Loucy (cell line): ENCODE data around the gene MAP3K5.

Source experiments
- CTCF ChIP-seq: fragments of 200-600 bp; sonication (generic); conservative IDR thresholded peaks from 2 replicates; pipeline ENCODE4 v1.5.1; 2014; ENCODE audit warnings: mild to moderate bottlenecking, antibody characterized with exemption, low read length
- EZH2phosphoT487 ChIP-seq: fragments of 200-600 bp; IDR thresholded peaks from 2 replicates; pipeline ENCODE4 v1.6.1; 2018; ENCODE audit warnings: antibody characterized with exemption, mild to moderate bottlenecking, moderate library complexity, borderline replicate concordance

DNA sequence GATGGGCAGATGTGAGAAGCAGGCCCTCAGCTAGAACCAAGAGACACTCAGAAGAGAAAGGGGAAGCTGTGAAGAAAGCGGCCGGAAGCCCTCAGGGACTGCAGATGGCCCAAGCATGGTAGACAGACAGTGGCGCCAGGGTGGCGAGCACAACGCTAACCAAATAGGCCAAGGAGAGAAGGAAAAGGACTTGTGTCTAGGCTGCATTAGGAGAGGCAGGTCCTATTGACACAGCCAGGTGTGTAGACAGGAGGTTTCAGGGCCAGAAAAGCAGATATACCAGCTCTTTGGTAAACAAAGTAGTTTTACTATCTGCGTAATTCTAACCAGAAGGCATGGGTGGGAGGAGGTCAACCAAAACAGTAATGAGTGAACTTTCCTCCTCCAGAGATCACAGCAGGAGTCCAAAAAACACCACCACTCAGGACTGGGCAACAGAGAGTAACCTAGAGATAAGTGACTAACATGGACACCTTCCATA is 226.2 kb downstream of the MAP3K5 start:
- no peak for TF ChIP-seq CTCF
- TF ChIP-seq EZH2phosphoT487: no peak
